ENCODE results near the gene MAOB.
A peak's percentile ranks its signal among the peaks of the same experiment; 100 is the strongest.
"Not testable (repeated sequence)": the region's sequence is repeated elsewhere in the genome, so short reads cannot be mapped to it uniquely, and the experiment has no call there.

The MAOB gene

GRCh38 chrX:43753637-43754036, 128.6 kb downstream of the MAOB start:
- peak; percentile 6 for DNase-seq (ENCODE audit: low spot score)

DNA sequence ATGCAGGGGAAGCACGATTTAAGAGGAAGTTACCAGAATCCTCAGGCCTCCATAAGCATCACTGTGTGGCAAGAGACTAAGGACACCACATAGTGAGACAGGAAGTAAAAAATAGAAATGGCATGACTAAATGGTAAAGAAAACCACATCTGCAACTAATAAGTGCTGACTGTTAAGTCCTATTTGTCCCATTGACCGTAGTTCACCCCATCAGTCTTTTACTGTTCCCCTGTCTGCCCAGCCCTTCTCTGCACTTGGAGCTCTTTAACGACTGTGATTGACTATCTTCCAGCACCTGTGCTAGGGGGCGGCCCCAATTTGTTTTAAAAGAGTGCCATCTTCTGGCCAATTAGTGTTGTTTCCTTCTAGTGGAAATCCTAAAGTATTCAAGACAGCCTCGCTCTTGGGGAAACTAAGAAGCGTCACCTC, 132.0 kb downstream of the MAOB start:
- peak; percentile 36 for DNase-seq (ENCODE audit: low spot score)

DNA sequence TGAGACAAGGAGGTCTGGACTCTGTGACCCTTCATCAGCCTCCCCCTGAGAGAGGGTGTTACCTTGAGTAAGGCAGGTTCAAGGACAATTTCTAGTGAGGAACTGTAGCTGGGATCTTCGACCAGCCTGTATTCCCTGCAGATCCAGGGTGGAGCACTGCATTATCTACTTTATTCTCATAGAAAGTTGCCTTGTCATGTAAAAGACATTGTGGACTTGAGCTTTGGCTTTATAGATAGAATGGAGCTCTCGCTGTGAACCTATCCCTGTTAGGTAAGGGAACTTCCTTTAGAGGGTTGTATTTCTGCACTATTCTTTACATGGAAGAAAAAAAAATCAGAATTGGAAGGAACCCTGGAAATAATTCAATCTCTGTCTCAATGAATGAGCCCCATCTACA, 134.8 kb downstream of the MAOB start:
- no peak for DNase-seq (ENCODE audit: low spot score)

DNA sequence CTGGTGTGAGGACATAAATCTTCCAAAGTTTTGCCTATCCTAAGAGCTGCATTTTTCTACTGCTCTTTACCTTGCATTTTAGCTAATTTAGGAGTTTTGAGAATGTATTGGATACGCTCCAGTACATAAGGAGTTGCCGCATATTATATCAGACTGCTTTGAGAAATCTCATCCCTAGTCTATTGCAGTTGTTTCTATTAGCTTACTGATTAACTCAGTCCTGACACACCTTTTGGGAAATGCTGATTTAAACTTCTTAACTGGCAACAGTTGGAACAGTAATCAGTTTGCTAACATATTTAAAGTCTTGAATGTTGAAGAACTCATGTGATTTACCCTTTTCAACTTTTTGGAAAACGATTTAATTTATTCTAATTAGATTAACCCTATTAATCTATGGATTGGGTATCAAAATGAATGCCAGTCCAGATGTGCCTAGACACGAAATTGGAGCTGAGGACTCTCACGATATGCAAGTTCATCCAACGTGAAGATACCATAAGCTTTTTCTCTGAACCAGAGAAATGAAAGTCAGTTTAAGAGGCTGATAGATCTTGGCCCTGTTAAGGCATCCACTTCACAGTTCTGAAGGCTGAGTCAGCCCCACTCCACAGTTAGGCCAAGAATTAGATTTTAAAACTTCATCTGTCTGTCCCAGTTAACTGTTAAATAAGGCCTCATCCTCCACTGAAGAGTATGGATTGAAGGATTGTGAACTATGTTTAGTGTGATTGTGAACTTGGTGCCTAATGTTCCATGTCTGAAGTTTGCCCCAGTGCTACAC, 136.1 kb downstream of the MAOB start:
- DNase-seq (ENCODE audit: low spot score) = peak; percentile 12

DNA sequence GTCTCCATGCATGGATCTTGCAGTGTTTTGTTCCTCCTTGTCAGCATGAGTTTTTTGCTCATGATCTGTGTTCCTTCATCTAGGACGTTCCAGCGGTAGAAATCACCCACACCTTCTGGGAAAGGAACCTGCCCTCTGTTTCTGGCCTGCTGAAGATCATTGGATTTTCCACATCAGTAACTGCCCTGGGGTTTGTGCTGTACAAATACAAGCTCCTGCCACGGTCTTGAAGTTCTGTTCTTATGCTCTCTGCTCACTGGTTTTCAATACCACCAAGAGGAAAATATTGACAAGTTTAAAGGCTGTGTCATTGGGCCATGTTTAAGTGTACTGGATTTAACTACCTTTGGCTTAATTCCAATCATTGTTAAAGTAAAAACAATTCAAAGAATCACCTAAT, 138.0 kb downstream of the MAOB start:
- DNase-seq (ENCODE audit: low spot score) = no peak

DNA sequence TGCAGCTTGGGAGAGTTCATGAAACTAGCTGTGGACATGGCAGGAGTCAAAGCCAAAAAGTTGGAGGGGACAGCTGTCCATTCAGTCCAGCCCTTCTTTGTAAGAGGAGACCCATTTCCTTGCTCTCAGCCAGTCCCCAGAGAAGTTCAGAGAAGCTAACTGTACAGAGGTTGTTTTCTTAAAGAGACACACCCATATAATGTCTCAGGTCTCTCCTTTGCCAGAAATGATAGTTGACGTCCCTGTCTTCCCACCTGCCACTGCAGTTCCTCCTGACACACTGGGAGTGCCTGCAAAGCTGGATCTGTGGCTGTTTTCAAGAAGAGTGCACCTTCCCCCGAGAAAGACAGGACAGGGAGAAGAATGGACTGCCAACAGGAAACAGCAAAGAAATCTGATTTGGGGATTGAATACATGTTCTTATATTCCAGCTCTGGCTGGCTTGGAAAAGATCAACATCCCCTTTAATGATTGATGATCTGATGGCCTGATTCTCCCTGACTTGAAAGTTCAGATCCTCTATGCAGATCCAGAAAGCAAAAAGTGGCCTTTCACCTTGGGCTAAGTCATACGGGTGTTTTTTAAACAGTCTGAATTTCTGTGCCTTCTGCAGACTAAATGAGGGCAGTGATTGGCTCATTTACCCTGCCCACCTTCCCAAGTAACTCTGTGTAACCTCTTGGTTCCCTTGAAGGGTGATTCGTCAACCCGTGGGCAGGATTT, 139.0 kb downstream of the MAOB start:
- no peak for DNase-seq (ENCODE audit: low spot score)

- DNase-seq (ENCODE audit: low spot score) = no peak
These were observed 140.2 kb downstream of the MAOB start for GRCh38 chrX:43741843-43742573.

DNA sequence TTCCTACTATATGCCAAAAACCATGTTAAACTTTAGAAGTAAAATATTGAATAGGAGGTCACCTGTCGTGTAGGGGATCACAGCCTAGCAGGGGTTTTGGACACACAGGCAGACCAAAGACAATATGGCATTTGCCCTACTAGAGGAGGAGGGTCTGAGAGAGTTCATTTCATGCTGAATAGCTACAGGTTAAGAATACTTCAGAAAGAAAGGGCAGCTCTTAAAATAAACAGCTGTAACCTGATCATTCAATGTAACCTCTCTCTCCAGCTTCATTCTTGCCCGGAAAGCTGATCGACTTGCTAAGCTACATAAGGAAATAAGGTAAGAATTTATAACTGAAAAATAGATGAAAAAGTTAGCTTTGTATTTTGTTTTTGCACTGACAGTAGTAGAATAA, 146.3 kb downstream of the MAOB start:
- DNase-seq (ENCODE audit: low spot score) = no peak

DNA sequence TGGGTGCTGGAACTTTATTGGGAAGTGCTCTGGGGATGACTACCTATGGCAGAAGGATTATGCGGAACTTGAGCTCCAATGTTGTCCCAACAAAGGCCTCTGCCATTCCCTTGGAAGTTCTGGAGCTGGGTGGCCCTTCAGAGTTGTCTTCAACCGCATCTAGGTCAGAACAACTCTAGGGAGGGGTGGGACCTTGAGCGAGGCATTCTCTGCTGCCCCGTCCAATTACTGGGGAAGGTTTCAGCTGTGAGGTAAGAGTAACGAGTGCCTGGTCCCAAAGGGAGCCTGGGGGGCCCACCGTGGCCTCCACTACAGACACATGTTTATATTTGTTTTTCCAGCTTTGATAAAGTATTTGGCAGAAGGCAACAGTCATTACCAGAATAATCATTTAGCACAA, 146.7 kb downstream of the MAOB start:
- DNase-seq (ENCODE audit: low spot score) = no peak

DNA sequence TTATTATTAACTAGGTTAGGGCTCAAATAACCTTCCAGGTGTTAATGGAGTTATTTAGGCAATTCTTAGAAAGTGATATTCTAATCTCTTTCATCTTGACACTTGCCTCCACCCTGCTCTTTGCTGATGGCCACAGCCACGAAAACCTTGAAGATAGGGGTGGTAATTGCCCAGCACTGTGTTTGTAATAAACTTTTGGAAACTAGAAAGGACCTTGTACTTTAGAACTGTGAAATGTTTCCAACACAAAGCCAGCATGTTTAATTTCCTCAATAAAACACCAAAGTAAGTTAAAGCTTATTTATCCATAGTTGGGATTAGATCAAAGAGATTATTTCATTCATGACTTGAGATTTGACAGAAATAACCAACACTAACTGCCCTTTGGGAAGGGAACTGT, 147.8 kb downstream of the MAOB start:
- DNase-seq (ENCODE audit: low spot score) = no peak

DNA sequence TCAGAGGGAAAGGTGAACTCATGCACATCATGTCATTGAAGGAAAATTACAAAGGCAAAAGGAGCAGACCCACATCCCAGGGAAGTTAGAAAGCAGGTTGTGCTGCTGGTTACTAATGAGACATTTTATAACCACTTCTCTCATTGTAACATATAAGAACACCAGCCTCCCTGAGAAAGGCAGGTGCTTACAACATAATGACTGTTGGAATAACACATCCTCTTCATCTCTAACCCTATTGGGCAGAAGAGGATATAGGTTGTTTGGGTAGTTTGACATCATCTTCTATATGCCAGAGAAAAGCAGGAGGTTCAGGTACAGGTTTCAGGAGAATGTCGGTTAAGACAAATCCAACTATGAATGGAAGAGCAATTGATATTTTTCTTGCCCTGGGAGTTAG, 148.6 kb downstream of the MAOB start:
- DNase-seq (ENCODE audit: low spot score) = no peak

DNA sequence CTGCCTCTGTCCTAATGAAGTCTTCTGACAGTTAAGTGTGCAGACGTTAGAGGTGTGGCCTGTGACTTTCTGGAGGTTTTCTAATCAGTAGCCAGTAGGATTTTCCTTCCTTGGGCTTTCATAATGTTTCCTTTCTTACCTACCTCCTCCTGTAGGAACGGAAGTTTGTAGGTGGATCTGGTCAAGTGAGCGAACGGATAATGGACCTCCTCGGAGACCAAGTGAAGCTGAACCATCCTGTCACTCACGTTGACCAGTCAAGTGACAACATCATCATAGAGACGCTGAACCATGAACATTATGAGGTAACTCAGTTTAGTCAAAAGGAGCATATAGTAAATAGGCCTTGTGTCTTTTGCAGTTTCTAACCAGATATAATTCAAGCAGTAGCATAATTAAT, 151.2 kb downstream of the MAOB start:
- no peak for DNase-seq (ENCODE audit: low spot score)

DNA sequence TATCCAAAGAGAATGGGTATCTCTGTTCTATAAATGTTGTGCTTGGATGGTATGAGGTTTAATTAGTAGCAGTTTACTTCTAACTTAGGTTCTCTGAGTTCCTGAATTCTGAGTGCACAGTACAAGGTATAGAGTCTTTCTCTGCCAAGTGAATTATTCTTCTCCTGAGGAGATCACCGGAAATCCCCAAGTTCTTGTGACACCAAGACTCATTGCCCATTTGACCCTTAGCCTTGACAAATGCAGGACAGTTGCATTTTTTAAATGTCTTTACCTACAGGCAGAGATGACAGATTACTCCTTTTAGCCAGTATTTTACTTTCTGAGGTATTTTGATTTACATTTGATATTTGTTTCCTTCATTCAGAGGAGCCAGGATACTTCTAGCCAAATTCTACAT, 153.3 kb downstream of the MAOB start:
- no peak for DNase-seq (ENCODE audit: low spot score)

DNA sequence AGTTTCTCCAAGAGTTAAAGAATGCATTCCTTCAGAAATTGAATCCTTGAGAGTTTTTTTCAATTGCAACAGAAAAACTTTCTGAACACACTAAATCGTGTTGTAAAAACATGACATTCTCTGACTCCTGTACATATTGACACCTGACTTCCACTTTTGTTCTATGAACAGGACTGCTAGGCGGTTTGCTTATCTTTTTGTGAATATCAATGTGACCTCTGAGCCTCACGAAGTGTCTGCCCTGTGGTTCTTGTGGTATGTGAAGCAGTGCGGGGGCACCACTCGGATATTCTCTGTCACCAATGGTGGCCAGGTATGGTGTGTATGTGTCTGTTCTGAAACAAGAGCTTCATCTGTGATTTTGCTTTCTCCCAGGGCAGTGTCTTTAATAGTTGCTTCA, 154.2 kb downstream of the MAOB start:
- DNase-seq (ENCODE audit: low spot score) = no peak

GRCh38 chrX:43727254-43727653, 155.0 kb downstream of the MAOB start:
- DNase-seq (ENCODE audit: low spot score) = not testable (repeated sequence)

- DNase-seq (ENCODE audit: low spot score) = not testable (repeated sequence)
These were observed 157.0 kb downstream of the MAOB start for GRCh38 chrX:43725227-43725626.

GRCh38 chrX:43720961-43721360, 161.3 kb downstream of the MAOB start:
- DNase-seq (ENCODE audit: low spot score) = no peak

DNA sequence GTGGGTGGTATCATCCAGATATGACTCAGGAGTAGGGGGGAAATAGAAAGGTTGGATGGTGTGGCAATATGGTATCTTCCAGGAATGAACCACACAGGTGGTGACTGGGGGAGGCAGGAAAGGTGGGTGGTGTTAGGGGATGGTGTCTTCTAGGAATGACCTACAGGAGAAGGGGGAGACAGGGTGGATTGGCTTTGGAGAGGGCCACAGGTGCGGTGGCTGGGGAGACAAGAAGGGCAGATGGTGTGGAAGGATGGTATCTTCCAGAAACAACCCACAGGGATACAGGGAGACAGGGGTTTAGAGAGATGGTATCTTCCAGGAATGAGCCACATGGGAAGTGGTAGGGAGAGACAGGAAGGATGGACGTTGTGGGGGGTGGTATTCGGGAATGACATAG, 162.2 kb downstream of the MAOB start:
- DNase-seq (ENCODE audit: low spot score) = no peak

- DNase-seq (ENCODE audit: low spot score) = no peak
These were observed 163.3 kb downstream of the MAOB start for GRCh38 chrX:43718956-43719355.

- no peak for DNase-seq (ENCODE audit: low spot score)
These were observed 163.7 kb downstream of the MAOB start for GRCh38 chrX:43718546-43718945.

- no peak for DNase-seq (ENCODE audit: low spot score)
These were observed 164.2 kb downstream of the MAOB start for GRCh38 chrX:43718081-43718480.

DNA sequence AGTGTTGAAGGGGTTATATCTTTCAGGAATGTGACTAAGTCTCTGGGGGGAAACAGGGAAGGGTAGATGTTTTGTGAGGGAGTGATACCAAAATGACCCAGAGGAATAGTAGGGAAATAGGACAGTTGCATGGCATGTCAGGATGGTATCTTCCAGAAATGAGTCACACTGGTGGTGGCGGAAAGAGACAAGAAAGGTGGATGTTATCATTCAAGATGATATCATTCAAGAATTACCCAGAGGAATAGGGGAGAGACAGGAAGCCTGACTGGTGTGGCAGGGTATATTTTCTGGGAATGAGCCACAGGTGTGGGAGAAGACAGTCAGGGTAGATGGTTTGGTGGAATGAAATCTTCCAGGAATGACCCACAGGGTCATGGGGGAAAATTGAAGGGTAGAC, 165.1 kb downstream of the MAOB start:
- DNase-seq (ENCODE audit: low spot score) = no peak

DNA sequence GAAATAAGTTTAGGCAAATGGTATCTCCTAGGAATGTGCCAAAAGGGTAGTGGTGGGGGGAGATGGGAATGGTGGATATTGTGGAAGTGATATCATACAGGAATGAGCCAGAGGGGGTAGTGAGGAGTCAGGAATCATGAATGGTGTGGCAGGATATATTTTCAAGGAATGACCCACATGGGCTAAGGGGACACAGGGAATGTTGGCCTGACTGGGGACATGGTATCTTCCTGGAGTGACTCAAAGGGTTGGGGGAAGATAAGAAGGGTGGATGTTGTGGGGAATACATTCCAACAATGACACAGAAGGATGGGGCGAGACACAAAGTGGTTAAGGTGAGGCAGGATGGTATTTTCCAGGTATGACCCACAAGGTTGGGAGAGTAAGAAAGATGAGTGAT, 165.6 kb downstream of the MAOB start:
- DNase-seq (ENCODE audit: low spot score) = no peak
